ENCODE results near the gene NAA60. TPM values are rescaled to one million over a fixed set of nuclear protein-coding genes. Genes with fewer than 3 reads are reported as not detected.

NAA60 gene
- total RNA-seq, 2 donors from 2014 or later, result 28.3 to 36.3 TPM

GRCh38 chr16:3439637-3440036 is 3.8 kb upstream of the NAA60 start:
- Histone ChIP-seq H3K27me3 (no peaks in the 10 kb centered on the region), H3K36me3 (replicated peaks in 1 of 2; ENCODE audit: insufficient read depth in 1 of 2, low read depth in 2 of 2) (no peaks in the 10 kb centered on the region), H3K4me3 (no peak overlapping the region), H3K27ac (no peak overlapping the region), H3K9me3 (no peaks in the 10 kb centered on the region), H3K4me1 (peaks cover 15% of the 10 kb centered on the region)
- DNase-seq (no peak), ATAC-seq (no peak)
- intact Hi-C loops (cut with DNase I), result no loop called here
- 81 to 85% methylated on average over 4 of the region's 4 CpGs for WGBS, 2 donors
- TF ChIP-seq POLR2A (IDR thresholded peaks at IDR 0.05) (no peak), CTCF (IDR thresholded peaks at IDR 0.05) (no peak)

GRCh38 chr16:3444032-3444388 is 530 bp downstream of the NAA60 start:
- TF ChIP-seq POLR2A (IDR thresholded peaks at IDR 0.05), result peak in 1 of 3 donors; percentile 56
- TF ChIP-seq CTCF (IDR thresholded peaks at IDR 0.05), result peak in 1 of 7 experiments; percentile 18
- Histone ChIP-seq H3K9me3 (no peaks in the 10 kb centered on the region), H3K4me1 (peaks cover 17% of the 10 kb centered on the region), H3K4me3 (peak overlapping the region in 1 of 2 donors; percentile 16), H3K27me3 (no peaks in the 10 kb centered on the region), H3K27ac (peak overlapping the region in 2 of 4 donors; percentile 57 to 73), H3K36me3 (replicated peaks in 1 of 2; ENCODE audit: insufficient read depth in 1 of 2, low read depth in 2 of 2) (no peaks in the 10 kb centered on the region)
- intact Hi-C loops (cut with DNase I), result no loop called here
- ATAC-seq (peak; percentile 58), DNase-seq (no peak)
- WGBS, 2 donors, result 40 to 43% methylated on average over 10 of the region's 10 CpGs

GRCh38 chr16:3454093-3454492 is 10.6 kb downstream of the NAA60 start:
- H3K36me3 ChIP-seq (replicated peaks in 1 of 2; ENCODE audit: insufficient read depth in 1 of 2, low read depth in 2 of 2), result no peaks in the 10 kb centered on the region
- H3K9me3 ChIP-seq, result no peaks in the 10 kb centered on the region
- H3K27ac ChIP-seq, result peak overlapping the region in 2 of 4 donors; percentile 39 to 96
- WGBS, 2 donors, result 76 to 78% methylated on average over 5 of the region's 5 CpGs
- peaks cover 31% of the 10 kb centered on the region for H3K4me1 ChIP-seq
- no peak overlapping the region for H3K4me3 ChIP-seq
- DNase-seq, result no peak
- no peak for ATAC-seq
- intact Hi-C loops (cut with DNase I), result no loop called here
- TF ChIP-seq CTCF (IDR thresholded peaks at IDR 0.05) (no peak), POLR2A (IDR thresholded peaks at IDR 0.05) (no peak)
- H3K27me3 ChIP-seq, result no peaks in the 10 kb centered on the region

- Histone ChIP-seq H3K36me3 (replicated peaks in 1 of 2; ENCODE audit: insufficient read depth in 1 of 2, low read depth in 2 of 2) (no peaks in the 10 kb centered on the region), H3K27ac (peak overlapping the region in 3 of 4 donors; percentile 39 to 96 (median 47)), H3K27me3 (no peaks in the 10 kb centered on the region), H3K4me1 (peaks cover 37% of the 10 kb centered on the region), H3K4me3 (no peak overlapping the region), H3K9me3 (no peaks in the 10 kb centered on the region)
- DNase-seq (no peak), ATAC-seq (no peak)
- intact Hi-C loops (cut with DNase I), result no loop called here
- WGBS, 2 donors, result 54 to 59% methylated on average over 10 of the region's 10 CpGs
- TF ChIP-seq POLR2A (IDR thresholded peaks at IDR 0.05) (no peak), CTCF (IDR thresholded peaks at IDR 0.05) (no peak)
Observed at GRCh38 chr16:3454631-3455147, 11.2 kb downstream of the NAA60 start.

Measured in body of pancreas (tissue), 4 donors.